Neural cell (in vitro differentiated cells): ENCODE results near the gene GTF2IRD1.

Experiments used
- CTCF ChIP-seq: fragments of 450-650 bp; IDR thresholded peaks from 2 replicates; pipeline ENCODE4 v1.5.1; 2014; ENCODE audit warnings: antibody characterized with exemption, mild to moderate bottlenecking, moderate library complexity; ENCODE audit not compliant: poor library complexity, severe bottlenecking
- EP300 ChIP-seq: fragments of 450-650 bp; conservative IDR thresholded peaks from 2 replicates; pipeline ENCODE4 v1.6.1; 2014; ENCODE audit warnings: antibody characterized with exemption, mild to moderate bottlenecking, moderate library complexity; ENCODE audit not compliant: poor library complexity, severe bottlenecking
- EZH2 ChIP-seq: fragments of 200-600, 300-800 bp; shearing (Covaris generic), sonication (generic); IDR thresholded peaks from 2 replicates; pipeline ENCODE4 v1.6.1; 2014; ENCODE audit warnings: antibody characterized with exemption, low read length, borderline replicate concordance, mild to moderate bottlenecking; ENCODE audit not compliant: insufficient read depth, poor library complexity, severe bottlenecking
- MXI1 ChIP-seq: fragments of 450-650 bp; conservative IDR thresholded peaks from 2 replicates; pipeline ENCODE4 v1.6.1; 2014; ENCODE audit warnings: antibody characterized with exemption, mild to moderate bottlenecking; ENCODE audit not compliant: poor library complexity, severe bottlenecking
- POLR2AphosphoS5 ChIP-seq: IDR thresholded peaks from 2 replicates; pipeline ENCODE4 v1.6.1; 2012
- RAD21 ChIP-seq: fragments of 450-650 bp; conservative IDR thresholded peaks from 2 replicates; pipeline ENCODE4 v1.6.1; 2014; ENCODE audit warnings: antibody characterized with exemption, mild to moderate bottlenecking, moderate library complexity
- REST ChIP-seq: IDR thresholded peaks from 2 replicates; pipeline ENCODE4 v1.6.1; 2012; ENCODE audit warnings: borderline replicate concordance
- SMC3 ChIP-seq: fragments of 450-650 bp; conservative IDR thresholded peaks from 2 replicates; pipeline ENCODE4 v1.6.1; 2014; ENCODE audit warnings: antibody characterized with exemption, mild to moderate bottlenecking, moderate library complexity; ENCODE audit not compliant: poor library complexity
- TAF1 ChIP-seq: IDR thresholded peaks from 2 replicates; pipeline ENCODE4 v1.6.1; 2012; ENCODE audit warnings: low read depth

GRCh38 chr7:74412056-74412455 lies 41.6 kb upstream of the GTF2IRD1 start:
- TF ChIP-seq CTCF, result no peak
- TF ChIP-seq RAD21, result no peak
- TF ChIP-seq EZH2, result no peak
- TF ChIP-seq REST, result no peak
- TF ChIP-seq POLR2AphosphoS5, result no peak
- TF ChIP-seq EP300, result no peak
- no peak for TF ChIP-seq TAF1
- no peak for TF ChIP-seq MXI1
- no peak for TF ChIP-seq SMC3
